ENCODE measurements around the gene SCGB1D2.

Gene SCGB1D2

DNA sequence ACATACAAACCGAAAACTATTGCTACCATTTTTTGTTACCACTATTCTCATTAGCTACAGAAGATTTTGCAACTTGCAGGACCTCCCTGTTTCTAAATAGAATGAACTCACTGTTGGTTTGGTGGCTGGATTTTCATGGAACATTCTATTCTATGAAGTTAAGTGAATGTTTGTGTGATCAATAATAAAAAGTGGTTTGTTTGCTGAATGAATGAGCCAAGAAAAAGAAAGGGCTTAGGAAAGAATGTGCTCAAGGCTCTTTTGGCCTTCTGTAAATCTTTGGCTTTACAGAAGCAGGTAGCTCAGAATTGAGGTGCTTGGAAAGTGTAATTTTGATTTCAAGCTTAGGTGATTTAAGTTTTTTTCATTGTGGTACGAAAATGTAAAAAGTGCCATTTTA lies 5.9 kb upstream of the SCGB1D2 start:
- in situ Hi-C loops (cut with HindIII; ENCODE audit: low sequenced_read_pairs): no loop called here
- no peak overlapping the region for H3K4me3 ChIP-seq (ENCODE audit: low read depth, low read length)
- no peak for DNase-seq (ENCODE audit: low read depth)

DNA sequence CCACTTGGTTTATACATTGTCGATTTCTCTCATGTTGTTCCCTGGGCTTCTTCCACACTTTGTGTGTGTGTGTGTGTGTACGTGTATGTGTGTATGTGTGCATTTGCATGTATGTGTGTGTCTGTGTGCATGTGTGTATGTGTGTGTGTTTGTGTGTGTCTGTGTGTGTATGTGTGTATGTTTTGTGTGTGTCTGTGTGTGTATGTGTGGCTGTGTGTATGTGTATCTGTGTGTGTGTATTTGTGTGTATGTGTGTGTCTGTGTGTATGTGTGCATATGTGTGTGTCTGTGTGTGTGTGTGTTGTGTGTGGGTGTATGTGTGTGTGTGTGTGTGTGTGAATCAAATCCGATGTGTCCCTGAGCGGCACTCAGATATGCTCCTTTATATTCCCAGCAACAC lies 4.5 kb upstream of the SCGB1D2 start:
- in situ Hi-C loops (cut with HindIII; ENCODE audit: low sequenced_read_pairs): no loop called here
- TF ChIP-seq, protein P1, sequence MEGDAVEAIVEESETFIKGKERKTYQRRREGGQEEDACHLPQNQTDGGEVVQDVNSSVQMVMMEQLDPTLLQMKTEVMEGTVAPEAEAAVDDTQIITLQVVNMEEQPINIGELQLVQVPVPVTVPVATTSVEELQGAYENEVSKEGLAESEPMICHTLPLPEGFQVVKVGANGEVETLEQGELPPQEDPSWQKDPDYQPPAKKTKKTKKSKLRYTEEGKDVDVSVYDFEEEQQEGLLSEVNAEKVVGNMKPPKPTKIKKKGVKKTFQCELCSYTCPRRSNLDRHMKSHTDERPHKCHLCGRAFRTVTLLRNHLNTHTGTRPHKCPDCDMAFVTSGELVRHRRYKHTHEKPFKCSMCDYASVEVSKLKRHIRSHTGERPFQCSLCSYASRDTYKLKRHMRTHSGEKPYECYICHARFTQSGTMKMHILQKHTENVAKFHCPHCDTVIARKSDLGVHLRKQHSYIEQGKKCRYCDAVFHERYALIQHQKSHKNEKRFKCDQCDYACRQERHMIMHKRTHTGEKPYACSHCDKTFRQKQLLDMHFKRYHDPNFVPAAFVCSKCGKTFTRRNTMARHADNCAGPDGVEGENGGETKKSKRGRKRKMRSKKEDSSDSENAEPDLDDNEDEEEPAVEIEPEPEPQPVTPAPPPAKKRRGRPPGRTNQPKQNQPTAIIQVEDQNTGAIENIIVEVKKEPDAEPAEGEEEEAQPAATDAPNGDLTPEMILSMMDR (IDR thresholded peaks at IDR 0.05; ENCODE audit: low read depth, low read length, missing control alignments): no peak
- H3K4me3 ChIP-seq (ENCODE audit: low read depth, low read length): no peak overlapping the region
- no peak for DNase-seq (ENCODE audit: low read depth)

More for the DNA sequence above, 5.9 kb upstream of the SCGB1D2 start:
- TF ChIP-seq, protein P1 (IDR thresholded peaks at IDR 0.05; ENCODE audit: low read depth, low read length, missing control alignments): no peak

DNA sequence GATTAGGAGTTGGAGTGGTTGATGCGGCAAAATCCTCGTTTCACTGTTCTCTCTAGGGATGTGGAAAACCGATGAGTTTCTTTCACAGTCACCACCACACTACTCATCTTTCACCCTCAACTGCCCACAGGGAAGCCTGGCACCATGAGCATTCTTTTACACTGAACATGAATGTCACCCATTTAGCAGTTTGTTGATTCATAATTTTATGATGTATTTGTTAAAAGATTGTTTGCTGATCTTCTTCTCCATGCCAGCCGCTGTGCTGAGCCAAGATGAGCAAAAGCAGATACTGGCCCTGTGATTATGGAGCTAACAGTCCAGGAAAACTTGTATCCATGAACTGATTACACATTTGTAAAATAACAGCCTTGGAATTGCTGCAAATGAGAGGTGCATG lies 3.9 kb upstream of the SCGB1D2 start:
- no peak overlapping the region for H3K4me3 ChIP-seq (ENCODE audit: low read depth, low read length)
- TF ChIP-seq, protein P1 (IDR thresholded peaks at IDR 0.05; ENCODE audit: low read depth, low read length, missing control alignments): no peak
- no peak for DNase-seq (ENCODE audit: low read depth)
- in situ Hi-C loops (cut with HindIII; ENCODE audit: low sequenced_read_pairs): no loop called here

DNA sequence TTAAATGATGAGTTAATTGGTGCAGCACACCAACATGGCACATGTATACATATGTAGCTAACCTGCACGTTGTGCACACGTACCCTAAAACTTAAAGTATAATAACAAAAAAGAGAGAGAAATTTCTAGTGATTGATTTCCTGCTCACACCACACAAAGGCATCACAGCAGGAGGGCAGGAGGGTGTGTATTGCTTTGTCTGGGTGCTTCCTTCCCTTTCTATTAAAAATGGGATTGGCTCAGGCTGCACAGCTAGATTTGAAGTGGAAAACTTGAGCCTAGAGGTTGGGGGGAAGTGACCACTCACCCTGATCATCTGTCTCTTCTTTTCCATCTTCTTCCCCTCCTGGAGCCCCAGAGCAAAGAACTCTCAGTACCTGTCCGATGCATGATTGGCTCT lies 944 bp upstream of the SCGB1D2 start:
- H3K4me3 ChIP-seq (ENCODE audit: low read depth, low read length): no peak overlapping the region
- TF ChIP-seq, protein P1 (IDR thresholded peaks at IDR 0.05; ENCODE audit: low read depth, low read length, missing control alignments): no peak
- no peak for DNase-seq (ENCODE audit: low read depth)
- in situ Hi-C loops (cut with HindIII; ENCODE audit: low sequenced_read_pairs): no loop called here

DNA sequence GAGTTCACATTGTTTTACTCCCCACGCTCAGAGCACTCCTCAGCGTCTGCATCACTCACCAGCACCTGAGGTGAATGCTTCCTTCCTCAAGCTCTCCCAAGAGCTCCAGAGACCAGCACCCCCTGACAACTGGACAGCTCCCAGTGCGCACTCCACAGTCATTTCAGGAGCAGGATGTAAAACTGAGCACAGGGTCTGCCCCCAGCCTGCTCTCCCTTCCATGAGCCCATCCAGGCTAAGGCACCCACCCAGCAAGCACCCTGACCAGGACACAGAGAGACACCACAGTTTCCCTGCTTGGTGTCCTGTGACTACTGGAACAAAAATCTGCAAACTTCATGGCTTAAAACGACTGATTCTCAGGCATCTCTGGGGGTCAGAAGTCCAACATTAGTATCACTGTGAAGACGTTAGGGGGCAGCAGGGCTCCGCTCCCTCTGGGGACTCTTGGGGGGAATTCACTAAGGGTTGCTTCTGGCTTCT lies 3.3 kb downstream of the SCGB1D2 start:
- H3K4me3 ChIP-seq (ENCODE audit: low read depth, low read length): no peak overlapping the region
- TF ChIP-seq, protein P1 (IDR thresholded peaks at IDR 0.05; ENCODE audit: low read depth, low read length, missing control alignments): no peak
- in situ Hi-C loops (cut with HindIII; ENCODE audit: low sequenced_read_pairs): no loop called here
- peak; percentile 18 for DNase-seq (ENCODE audit: low read depth)

DNA sequence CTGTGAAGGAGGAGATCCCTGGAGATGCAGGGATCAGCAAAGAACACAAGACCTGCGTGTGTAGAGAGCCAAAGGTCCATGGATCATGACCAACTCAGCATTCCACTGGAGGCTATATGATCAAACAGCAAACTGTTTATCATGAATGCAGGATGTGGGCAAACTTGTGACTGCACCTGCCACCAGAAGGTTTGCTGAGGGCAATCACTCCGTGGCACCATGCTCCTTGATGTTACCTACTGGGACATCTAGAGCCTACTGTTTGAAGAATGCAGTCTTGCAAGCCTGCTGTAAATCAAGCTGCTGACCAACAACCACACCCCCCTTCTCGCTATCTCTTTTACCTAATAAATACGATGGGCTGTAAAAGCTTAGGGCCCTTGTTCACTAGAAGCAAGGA lies 9.7 kb downstream of the SCGB1D2 start:
- H3K4me3 ChIP-seq (ENCODE audit: low read depth, low read length): no peak overlapping the region
- no peak for DNase-seq (ENCODE audit: low read depth)
- in situ Hi-C loops (cut with HindIII; ENCODE audit: low sequenced_read_pairs): no loop called here

More for the DNA sequence above, 9.7 kb downstream of the SCGB1D2 start:
- TF ChIP-seq, protein P1 (IDR thresholded peaks at IDR 0.05; ENCODE audit: low read depth, low read length, missing control alignments): no peak

Measured in astrocyte of the cerebellum (primary cell).